CD4-positive, alpha-beta T cell treated with Interferon alpha-2 for 1 hour (primary cell): ENCODE measurements around the gene FRYL.

Experiments used
- DNase-seq, 2 donors: peaks; one replicate each; pipeline ENCODE4 v3.0.0-alpha.2; 2020 to 2022

The FRYL gene

DNA sequence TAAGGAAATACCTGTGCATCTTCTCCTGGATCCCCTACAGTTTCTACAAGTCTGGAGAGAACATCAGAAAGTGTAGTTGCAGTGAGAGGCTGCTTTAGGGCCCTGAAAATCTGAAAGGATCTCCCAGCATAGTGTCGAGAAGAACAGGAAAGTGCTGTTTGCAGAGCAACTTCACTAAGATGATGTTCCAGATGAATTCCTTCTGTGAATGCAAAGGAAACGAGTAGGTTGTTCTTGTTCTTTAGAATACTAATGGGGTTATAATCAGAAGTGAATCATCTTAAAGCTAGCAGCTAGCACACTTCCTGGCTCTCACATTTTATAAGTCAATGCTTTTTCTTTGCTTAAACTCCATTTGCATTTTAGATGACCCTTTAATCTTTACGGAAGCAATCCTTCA, 236.3 kb downstream of the FRYL start:
- DNase-seq = no peak

DNA sequence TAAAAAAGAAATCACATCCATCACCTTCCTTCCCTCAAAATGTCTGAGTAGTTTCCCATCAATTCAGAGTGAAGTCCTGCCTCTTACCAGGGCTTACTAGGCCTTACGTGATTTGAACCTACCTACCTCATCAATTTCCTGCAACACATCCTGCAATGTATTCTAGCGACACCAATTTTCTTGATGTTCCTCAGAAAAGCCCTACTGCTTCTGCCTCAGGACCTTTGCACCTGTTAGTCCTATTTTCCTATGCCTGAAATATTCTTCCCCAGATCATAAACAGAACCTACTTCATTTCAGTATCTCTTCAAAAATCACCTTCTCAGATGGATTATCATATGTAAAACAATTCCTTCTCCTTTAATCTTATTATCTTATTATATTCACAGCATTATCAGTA, 237.2 kb downstream of the FRYL start:
- DNase-seq = no peak

DNA sequence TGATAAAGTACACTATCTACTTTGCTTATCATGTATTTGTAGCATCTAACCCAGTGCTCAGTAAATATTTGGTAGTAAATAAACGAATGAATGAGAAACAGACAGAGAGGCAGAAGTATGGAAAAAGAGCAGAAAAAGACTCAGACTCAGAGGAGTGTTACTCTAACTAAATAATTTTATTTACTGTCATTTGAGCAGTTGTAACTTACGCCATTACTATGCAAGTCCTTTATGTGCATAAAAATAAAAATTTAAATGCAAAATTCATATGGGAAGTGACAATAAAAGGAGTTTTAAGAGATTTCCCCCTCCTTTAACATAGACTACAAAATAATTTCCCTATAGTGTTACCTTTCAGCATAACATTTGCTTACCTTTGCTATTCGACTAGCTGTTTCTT, 240.5 kb downstream of the FRYL start:
- DNase-seq = no peak

DNA sequence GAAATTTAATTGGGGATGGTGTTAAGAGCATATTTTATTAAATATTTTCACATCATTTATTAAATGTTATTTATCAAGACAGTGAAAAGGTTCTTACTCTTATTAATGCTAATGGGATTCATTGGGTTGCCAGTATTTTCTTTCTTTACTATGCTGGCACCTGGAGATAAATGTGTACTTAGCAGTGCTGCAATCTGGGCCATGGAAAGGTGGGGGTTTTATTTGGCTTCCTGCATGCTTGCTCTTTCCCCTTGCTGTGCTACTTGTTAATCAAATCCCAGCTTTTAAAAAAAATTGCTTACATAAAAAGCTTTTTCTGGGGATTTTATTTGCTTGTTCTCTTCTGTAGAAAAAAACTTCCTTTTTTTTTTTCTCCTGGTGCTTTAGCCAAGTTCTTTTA, 241.7 kb downstream of the FRYL start:
- DNase-seq = no peak

DNA sequence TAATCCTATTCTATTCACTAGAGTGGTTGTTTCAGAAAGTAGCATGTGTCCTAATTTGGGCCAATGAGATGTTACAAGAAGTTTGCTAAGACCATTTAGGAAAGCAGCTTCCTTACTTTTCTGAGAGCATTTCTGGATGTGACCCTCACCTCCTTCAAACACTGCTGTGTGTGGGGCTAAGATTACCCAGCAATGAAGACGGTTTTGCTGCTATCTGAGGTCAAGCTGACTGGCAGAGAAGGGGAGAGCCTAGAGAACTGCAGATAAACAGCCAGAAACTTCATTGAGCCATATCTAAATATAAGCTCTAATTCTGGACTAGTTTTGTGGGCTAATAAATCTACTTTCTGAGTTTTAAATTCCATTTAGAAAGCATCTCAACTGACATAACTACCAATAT, 253.7 kb downstream of the FRYL start:
- no peak for DNase-seq

DNA sequence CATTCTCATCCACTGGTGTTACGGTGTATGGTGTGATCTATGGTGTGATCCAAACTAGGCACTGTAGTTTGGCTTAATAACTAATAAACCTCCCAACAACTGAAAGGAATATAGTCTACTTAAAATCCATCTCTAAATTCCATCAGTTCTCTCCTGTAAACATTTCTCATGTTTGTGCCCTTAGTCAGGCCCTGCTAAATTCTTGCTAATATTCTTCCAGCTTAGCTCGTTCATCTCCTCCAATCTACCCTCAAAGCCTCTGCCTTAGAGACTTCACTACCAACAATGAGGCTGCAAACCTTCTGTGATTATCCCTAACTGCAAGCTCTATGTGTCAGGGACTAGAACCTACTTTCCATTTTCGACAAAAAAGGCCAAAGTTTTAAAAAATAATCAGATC, 261.9 kb downstream of the FRYL start:
- DNase-seq = no peak

DNA sequence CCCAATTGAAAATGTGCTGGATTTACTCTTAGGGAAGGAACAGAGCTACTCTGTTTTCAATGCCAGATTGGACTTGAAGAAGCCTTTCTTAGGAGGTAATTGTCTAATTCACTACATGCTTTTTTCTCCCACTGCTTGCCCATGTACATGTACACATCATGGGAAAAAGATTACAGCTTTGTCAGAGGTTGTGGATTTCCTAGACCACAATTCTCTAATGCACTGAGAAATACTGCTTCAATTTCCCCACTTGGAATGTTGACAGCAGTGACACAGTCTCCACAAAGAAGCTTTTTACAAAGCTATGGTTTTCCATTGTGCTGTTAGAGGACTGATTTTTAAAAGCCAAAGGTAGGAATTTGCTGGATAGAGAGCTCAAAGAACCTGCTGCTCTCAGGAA, 270.5 kb downstream of the FRYL start:
- DNase-seq = no peak

DNA sequence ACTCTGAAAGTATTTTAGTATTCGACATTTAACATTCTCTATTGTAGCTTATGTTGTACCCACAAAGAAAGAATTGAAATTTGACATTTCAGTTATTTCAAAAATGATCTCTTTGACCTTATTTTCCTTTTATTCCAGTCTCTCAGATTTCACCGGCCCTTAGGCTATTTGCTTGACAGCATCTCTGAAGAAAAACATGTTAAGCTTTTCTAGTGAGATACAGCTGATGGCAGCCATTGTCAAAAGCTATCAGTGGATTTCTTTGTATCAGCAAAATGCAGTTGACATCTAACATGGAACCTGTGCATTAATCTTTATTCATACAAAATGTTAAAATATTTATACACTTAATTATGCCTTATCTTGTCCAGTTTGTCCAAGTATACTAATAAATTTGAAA, 273.4 kb downstream of the FRYL start:
- no peak for DNase-seq

DNA sequence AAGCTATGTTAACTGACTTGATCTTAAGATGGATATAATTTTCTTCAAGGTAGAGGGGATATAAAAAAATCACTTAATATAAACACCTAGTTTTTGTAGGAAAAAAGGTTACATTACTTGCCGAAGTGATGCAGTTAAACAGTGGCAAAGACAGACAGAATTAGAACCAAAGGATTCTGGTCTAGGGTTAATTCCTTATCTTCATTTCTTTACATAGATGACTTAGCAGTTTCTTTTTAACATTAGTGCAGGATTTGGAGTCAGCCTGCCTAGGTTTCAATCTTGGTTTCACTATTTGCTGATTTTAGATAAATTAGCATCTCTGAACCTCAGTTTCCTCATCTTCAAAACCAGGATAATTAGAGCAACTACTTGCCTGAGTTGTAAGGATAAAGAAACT, 275.7 kb downstream of the FRYL start:
- DNase-seq = no peak

DNA sequence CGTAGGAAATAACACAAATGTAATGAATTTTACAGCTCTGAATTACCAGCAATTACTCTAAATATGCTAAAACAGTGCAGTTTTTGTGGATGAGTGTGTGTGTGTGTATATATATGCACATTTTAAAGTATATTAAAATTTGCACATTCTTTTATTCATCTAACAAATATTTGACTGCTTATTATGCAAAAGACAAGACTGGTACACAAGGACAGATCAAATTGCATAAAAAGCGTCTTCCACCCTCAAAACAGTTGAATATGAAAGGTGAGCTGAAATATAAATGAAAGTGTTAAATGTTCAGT, 276.1 kb downstream of the FRYL start:
- no peak for DNase-seq

DNA sequence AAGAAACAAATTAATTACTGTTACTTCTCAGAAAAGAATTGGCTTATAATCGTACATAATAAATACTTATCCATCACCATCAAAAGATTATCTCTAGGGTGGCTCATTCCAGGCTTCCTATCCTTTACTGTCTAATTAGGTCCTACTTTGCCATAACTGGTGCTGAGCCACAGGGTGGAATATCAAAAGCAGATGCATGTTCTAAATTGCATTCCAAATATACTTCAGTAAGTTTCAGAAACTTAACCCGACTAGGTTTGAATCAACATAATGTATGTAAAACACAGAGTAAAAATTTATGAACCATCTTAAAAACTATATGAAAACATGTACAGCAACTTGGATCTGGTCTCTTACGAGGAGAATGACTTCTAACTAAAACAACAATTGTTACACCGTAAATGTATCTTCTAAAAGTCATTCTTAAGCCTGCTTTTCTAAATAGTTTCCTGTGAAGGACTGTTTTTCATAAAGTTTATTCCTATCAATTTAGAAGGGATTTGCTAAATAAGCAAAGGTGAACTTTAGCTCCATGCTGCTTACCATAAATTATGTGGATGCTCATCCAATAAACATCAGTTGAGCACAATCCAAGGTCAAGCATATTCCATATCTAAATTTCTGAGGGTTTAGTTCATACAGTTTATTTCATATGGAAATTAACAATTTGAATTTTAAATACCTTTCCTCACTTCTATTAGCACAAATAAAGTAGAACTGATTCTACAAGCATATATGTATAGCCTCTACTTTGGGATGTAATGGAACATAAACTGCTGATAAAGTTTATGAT, 276.6 kb downstream of the FRYL start:
- DNase-seq = no peak

DNA sequence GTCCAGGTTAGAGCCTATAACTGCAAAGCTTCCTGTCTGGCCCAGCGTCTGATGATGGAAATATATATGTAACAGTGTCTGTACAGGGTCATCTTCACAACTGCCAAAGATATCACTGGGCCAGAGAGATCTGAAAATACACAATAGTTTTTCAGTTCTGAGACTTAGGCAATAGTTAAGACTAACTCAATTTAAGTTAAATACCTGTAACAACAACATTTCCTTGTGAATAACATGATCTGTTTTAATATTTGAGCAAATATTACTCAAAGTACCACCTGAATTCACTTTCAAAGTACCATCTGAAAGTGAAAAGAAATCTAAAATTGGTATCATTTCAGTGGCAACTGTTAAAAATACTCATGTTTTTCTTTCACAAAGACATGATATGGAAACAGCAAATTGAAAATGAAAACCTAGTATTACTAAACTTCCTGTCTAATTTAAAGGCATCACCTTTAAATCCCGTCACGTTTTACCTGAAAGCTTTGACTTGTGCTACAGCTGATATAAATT, 280.5 kb downstream of the FRYL start:
- no peak for DNase-seq

DNA sequence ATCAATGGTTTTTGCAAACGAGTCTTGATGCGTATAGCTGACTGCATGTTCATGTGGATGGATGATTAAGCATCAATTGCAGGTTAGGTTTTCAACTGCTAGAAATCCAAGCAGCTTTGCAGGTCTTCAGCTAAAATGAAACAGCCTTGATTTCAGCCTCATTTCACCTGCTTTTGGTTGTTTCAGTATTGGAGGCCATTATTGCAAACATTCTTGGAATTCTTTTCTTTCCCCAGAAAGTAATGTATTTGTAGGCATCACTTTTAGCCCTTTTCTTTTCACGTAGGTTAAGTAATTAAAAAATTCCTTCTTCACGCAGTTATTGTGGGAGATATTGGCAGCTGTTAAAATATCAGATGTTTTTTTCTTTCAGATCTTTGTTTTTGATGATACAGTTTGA, 281.2 kb downstream of the FRYL start:
- no peak for DNase-seq

DNA sequence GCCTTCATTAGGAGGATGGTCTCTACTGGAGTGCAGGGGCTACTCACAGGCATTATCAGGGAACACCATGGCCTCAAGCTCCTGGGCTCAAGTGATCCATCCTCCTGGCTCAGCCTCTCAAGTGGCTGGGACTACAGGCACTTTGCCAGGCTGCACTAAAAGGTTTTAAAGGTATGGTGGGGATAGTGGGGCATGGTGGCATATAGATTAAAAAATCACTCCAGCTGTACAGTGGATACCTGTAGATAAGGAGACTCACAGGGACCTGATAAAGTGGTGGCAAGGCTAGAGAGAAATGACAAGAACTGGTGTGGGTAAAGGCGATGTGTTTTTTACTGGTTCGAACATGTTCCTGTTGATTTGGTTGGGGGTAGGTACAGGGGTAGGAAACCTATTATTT, 284.1 kb downstream of the FRYL start:
- no peak for DNase-seq

DNA sequence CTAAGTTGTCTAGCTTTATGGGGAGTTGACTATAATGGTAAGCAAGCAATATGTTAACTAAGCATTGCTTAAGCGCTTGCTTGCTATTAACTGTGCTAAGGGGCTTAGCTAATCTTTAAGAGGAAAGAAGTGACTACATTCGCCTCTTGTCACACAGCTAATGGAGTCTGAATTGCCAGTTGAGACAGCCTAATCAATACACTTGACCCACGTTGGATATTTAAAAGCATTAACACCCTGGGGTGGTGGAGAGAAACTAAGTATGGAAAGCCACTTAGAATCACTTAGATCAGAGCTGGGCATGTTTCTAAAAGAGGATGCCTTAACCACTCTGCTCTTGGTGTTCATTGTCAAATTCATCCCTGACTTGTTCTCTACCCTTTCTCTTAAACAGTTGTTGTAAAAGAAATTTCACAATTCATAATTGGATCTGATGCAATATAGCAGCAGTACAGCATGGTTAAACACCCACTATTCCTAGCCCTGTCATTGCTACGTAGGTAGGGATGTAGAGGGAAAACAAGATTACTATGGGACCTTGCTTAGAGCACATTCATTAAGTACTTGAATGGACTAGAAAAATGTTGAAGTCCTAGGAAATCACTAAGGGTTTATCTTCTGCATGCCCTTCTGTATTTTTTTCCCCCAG, 286.5 kb downstream of the FRYL start:
- DNase-seq = no peak

DNA sequence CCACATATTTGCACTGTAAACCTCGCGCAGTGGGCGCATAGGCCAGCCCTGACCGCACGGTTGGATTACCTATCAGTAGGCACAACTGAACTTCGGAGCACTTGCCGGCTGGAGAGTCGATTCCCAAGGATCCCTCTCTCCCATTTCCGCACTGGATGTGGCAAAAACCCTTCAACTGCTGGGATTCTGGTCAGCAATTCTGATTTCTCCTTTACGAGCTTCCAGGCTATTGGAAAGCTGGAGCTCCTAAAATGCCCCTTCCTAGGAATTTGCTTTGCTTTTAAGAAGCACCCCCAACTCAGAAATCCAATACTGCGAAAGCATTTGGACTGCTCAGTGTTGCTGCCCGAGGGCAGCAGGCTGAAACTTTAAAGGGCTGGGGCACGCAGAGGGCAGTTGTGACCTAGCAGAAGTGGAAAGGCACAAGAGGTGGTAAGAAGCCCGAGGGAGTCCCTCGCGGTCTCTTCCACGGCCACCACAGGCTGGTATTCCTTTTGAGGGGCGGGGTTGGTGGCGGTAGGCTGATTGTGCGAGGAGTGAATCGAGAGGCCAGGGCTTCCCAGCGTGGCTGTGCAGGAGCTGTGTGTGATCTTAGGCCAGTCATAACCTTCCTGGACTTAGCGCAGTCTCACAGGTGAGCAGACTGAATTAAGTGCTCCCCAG, 288.4 kb downstream of the FRYL start:
- no peak for DNase-seq

DNA sequence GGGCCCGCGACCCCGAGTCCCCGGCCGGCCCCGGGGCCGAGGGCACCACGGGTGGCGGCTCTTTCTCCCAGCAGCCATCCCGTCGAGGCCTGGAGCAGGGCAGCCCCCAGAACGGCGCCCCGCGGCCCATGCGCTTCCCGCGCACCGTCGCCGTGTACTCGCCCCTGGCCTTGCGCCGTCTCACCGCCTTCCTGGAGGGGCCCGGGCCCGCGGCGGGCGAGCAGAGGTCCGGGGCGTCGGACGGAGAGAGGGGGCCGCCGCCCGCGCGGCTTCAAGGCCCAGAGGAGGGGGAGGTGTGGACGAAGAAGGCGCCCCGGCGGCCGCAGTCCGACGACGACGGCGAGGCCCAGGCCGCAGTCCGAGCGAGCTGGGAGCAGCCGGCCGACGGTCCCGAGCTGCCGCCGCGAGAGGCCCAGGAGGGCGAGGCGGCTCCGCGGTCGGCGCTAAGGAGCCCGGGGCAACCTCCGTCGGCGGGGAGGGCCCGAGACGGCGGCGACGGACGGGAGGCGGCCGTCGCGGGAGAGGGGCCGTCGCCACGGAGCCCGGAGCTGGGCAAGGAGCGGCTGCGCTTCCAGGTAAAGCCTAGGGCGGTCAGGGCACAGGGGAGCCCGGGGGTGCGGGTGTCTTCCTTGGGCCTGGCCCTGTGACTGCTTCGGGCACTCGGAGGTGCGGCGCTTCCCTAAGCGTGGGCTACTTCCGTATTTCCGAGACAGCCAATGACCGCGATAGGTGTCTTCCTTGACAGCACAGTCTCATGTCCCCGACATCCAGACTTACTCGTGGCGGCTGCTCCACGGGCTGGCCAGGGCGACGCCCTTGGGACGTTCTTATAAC, 289.2 kb downstream of the FRYL start:
- DNase-seq = no peak

DNA sequence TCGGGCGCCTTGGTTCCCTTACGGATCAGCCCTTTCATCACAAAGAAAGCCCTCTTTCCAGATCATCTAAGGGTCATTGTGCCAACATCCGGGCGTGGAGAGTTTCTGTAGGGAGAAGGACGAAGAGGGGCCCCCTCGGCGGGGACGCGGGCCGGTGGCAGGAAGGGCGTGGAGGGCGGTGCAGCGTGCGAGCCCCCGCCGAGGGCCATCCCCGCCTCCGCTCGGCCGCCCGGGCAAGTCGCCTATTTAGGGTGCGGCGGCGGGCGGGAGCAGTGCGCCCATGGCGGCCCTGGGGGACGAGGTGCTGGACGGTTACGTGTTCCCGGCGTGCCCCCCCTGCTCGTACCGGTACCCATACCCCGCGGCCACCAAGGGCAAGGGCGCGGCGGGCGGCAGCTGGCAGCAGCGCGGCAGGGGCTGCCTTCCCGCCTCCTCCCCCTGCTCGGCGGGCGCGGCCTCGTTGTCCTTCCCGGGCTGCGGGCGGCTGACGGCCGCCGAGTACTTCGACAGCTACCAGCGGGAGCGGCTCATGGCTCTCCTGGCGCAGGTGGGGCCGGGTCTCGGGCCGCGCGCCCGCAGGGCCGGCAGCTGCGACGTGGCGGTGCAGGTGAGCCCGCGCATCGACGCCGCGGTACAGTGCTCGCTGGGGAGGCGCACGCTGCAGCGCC, 289.9 kb downstream of the FRYL start, which contains the start of gene ZAR1:
TSS of gene ZAR1 (plus strand) at position 241 of the 668 bp plus-strand sequence. CDS start at position 281, 40 bp downstream.
- no peak for DNase-seq

DNA sequence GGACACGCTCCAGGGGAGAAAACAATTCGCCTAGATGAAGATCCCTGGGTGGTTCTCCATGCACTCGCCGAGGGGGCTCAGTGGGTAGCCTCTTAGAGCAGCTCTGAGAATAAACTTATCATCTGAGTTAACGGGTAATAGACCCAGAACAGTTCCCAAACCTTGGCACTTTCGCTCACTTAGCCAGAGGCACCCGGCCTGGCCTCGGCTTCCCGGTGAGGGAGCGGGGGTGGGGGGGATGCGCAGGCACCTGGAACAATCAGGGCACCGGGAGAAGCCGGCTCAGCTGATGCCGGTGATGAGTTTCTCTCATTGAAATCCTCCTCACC, 290.4 kb downstream of the FRYL start:
- no peak for DNase-seq

DNA sequence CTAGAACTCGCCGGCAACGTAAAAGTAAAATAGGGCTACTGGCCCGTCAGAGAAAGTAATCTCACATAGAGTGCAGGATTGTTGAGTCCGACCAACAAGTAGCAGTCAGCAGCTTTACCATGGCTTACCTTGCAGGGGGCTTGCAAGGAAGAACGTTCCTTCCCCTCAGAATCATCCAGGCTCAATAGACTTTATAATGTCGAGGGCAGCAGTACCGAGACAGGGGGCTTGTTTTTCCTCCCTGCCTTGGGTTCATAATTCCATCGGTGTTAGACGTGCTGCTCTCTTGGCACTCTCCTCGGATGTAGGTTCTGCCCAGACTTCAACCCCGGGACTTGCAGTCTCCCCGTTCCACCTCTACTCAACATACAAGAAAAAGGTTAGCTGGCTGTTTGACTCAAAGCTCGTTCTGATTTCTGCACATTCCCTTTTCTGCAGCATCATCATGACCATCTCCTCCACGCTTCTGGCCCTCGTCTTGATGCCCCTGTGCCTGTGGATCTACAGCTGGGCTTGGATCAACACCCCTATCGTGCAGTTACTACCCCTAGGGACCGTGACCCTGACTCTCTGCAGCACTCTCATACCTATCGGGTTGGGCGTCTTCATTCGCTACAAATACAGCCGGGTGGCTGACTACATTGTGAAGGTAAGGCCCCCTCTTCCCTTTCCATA, 295.4 kb downstream of the FRYL start:
- DNase-seq = no peak

DNA sequence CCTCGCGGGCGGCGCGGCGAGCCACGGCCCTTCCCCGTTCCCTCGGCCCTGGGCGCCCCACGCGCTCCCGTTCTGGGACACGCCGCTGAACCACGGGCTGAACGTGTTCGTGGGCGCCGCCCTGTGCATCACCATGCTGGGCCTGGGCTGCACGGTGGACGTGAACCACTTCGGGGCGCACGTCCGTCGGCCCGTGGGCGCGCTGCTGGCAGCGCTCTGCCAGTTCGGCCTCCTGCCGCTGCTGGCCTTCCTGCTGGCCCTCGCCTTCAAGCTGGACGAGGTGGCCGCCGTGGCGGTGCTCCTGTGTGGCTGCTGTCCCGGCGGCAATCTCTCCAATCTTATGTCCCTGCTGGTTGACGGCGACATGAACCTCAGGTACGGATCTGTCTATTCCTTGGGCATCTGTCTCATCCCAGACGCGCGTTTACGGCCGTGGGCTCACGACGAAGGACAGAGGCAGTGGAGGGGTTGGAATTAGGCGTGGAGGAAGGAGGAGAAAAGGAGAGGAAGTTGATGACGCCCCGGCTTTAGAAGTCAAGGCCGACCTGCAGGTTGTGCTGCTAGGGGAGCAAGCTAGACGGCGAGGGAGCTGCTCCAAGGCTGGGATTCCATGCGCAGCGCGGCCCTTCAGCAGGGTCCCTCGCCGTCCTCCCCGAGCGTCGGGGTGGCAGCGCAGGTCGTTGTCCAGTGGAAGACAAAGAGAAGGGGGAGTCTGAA, 296.1 kb downstream of the FRYL start:
- DNase-seq = no peak
